Pericardium fibroblast (primary cell): Measurements from ENCODE around the gene CISD1. TPM values are rescaled to one million over a fixed set of nuclear protein-coding genes. Genes with fewer than 3 reads are reported as not detected.

Experiments
- total RNA-seq: library from RNA; depleted of rRNA; stranded (reverse); fragments of >200 nt; gene quantifications from 2 replicates; pipeline ENCODE4 v1.2.3, GENCODE V29; 2015

CISD1 gene
- 12.3 and 19.0 TPM in 2 replicates for total RNA-seq

GRCh38 chr10:58268946-58269781, at the start of gene CISD1:
CISD1 (plus strand) TSS chr10:58269162; CDS start chr10:58269274, 112 bp downstream.

GRCh38 chr10:58267713-58268453, 1.1 kb upstream of the CISD1 start, which contains the start of gene IPMK:
IPMK (minus strand) TSS chr10:58267894; CDS start chr10:58267611, 283 bp downstream.

GRCh38 chr10:58334817-58335305, 65.9 kb downstream of the CISD1 start, which contains the start of gene UBE2D1:
UBE2D1 (plus strand) TSS chr10:58335006; CDS start chr10:58335202, 196 bp downstream.

Other genes with a start within 250 kb of the CISD1 start
- gene IPMK, start 1.3 kb upstream of the CISD1 start, total RNA-seq, result 4.8 and 5.4 TPM in 2 replicates
- gene UBE2D1, start 65.8 kb downstream of the CISD1 start, total RNA-seq, result 7.1 and 13.2 TPM in 2 replicates
- 8.1 and 20.3 TPM in 2 replicates for gene TFAM, start 116.2 kb downstream of the CISD1 start, total RNA-seq
- gene BICC1, start 243.7 kb downstream of the CISD1 start, total RNA-seq, result 38.8 and 99.4 TPM in 2 replicates